HG03575 (cell line): ENCODE data around the gene ITGA2.
"Not testable (repeated sequence)": the region's sequence is repeated elsewhere in the genome, so short reads cannot be mapped to it uniquely, and the experiment has no call there.

Experiments used
- ATAC-seq: cut with Tn5 transposase; IDR thresholded peaks from one replicate; pipeline ENCODE4 v1.9.1; 2021; ENCODE audit not compliant: unreplicated experiment, insufficient number of reproducible peaks, low FRiP score; ENCODE audit errors: extremely low read depth

Gene ITGA2

DNA sequence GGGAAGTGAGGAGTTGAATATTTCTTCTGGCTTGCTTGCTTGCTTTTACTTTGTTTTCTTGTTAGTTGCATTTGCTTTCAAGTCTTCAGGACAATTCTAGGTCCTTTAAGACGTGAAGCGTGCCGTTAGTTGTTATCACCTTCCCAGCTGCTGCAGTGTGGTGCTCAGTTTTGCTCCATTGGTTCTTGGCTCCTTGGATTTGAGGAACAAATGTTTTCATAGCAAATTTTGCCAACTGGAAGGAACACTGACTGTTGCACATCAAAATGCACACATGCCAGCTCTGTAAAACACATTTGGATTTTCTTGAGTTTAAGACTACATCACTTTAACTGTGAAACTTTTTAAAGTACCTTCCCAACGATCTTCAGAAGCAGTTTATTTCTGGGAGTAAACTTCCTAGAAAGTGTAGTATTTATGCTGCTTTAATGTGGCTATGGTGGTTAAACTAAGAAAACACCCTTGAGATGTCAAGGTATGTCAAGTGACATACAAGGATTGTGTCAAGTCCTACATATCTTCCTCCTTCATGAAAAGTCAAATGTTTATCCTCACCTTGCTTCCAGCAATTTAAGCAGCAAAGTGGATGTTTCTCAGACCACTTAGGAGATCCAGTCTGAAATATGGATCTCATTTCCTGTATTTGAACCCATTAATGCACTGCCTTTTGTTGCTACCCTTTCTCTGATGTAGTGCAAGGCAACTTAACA lies 95.5 kb downstream of the ITGA2 start:
- no peak for ATAC-seq

DNA sequence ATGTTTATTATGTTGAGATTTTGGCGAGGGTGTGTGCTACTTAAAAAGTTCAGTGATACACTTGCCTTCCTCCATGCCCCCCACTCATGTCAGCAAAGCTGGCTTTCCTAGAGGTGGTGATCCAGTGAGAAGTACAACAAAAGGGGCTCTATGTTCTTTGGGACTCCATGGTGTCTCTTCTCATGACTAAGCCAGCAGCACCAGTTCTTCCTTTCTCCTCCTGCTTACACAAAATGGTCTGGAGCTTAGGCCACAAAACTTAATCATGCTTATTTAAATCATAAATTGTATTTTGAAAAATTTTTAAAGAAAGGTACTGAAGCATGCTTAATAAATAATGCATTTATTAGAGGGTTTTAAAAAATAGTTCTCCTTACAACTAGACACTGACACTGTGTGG lies 98.0 kb downstream of the ITGA2 start:
- ATAC-seq, result no peak

DNA sequence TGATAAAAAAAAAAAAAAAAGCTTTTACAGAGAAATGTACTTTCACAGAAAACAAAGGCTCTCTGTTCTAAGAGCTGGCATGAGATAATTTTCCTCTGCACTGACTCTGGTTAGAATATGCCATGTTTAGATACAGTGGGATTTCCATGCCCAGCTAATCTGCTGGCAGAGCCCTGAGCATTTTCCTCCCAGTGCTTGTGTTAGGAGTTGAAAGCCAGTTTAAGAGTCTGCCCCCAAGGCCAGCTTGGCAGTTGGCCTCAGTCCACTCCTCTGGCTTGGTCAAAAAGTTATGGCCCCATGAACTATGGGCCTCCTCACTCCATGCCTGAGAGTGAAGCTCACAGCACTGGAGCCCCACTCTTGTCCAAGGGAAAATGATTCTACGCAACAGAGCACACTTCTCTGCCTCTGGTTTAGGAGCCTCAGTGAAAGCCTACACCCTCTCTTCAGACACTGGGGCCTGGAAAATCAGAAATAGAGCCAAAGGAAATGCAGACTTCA lies 98.5 kb downstream of the ITGA2 start:
- ATAC-seq, result no peak

DNA sequence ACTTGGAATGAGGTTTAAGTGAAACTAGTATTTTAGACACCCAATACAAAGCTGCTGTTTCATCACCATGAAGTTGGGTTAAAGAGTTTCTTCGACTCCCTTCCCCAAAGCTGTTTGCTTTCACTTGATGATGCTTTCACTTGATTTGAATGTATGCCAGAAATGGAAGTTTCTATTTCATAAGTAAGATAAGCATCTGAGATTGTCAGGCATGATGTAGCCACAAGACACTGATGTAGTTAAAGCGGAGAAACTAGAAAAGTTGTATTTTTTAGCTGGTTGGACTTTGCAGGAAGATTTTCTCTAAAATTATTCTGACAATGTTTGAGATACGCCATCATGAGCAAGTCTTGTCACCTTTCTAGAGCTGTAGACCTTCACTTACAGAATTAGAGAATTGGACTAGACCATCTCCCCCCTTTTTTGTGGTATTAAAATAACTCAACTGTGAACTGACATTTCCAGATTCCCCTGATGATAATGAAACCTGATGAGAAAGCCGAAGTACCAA lies 100.4 kb downstream of the ITGA2 start:
- ATAC-seq, result peak; percentile 67

DNA sequence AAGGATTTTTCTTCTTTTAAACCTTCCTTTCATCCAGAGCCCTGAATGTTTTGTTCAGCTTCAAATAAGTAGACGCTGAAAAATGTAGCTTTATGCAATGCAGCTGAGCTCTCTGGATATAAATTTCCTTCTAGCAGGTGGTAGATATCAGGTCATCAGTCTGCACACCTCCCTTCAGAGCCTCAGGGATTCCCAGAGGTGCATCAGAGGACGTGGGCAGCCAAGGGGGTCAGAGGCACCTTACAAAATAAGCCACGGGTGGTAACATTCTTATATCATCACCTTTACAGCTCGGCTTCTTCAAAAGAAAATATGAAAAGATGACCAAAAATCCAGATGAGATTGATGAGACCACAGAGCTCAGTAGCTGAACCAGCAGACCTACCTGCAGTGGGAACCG lies 101.1 kb downstream of the ITGA2 start:
- ATAC-seq, result no peak

DNA sequence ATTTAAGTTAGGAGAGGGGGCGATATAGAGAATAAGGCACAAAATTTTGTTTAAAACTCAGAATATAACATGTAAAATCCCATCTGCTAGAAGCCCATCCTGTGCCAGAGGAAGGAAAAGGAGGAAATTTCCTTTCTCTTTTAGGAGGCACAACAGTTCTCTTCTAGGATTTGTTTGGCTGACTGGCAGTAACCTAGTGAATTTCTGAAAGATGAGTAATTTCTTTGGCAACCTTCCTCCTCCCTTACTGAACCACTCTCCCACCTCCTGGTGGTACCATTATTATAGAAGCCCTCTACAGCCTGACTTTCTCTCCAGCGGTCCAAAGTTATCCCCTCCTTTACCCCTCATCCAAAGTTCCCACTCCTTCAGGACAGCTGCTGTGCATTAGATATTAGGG lies 102.1 kb downstream of the ITGA2 start:
- ATAC-seq, result no peak

DNA sequence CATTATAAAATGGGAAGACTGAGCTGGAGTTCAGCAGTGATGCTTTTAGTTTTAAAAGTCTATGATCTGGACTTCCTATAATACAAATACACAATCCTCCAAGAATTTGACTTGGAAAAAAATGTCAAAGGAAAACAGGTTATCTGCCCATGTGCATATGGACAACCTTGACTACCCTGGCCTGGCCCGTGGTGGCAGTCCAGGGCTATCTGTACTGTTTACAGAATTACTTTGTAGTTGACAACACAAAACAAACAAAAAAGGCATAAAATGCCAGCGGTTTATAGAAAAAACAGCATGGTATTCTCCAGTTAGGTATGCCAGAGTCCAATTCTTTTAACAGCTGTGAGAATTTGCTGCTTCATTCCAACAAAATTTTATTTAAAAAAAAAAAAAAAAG lies 103.1 kb downstream of the ITGA2 start:
- ATAC-seq, result no peak

DNA sequence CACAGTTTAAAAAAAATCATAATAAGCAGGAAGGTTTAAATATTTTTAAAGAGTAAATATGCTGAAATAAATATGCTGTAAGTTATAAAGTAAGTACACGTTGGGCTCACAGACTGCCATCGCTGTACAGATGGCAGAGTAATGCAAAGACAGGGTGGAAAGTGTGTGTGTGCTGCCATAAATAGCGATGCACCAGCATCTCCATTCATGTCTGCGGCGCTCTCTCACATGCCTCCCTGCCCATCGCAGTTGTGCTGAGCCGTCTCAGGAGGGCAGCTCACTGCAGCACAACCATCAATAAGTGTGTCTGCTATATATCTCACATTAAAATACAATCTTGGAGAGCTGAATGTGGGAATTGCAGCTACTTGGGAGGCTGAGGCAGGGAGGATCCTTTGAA lies 106.1 kb downstream of the ITGA2 start:
- no peak for ATAC-seq

DNA sequence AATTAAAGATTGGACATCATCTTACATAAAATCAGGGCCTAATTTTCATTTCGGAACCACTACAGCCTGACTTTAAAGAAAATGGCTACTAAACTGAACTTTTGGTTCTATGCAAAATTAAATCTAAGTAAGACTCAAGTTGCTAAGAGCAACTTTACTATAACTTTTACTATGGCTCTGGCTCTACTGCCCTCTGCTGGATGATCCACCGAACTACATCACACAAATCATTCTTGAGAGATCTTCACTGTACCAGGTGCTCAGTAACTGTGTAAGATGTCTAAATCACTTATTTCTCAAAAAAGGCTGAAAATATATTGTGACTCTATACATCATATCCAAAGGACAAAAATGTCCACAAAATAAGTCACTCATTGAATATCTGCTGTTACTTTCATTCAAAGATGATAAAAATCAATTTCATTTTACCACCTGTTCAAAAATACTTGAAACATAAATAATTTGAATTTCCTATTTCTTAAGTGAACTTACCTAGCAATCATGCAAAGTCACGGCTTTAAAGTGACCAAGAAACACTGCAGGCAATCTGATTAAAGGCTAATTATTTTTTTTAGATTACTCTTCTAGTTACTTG lies 106.9 kb downstream of the ITGA2 start:
- ATAC-seq, result no peak

DNA sequence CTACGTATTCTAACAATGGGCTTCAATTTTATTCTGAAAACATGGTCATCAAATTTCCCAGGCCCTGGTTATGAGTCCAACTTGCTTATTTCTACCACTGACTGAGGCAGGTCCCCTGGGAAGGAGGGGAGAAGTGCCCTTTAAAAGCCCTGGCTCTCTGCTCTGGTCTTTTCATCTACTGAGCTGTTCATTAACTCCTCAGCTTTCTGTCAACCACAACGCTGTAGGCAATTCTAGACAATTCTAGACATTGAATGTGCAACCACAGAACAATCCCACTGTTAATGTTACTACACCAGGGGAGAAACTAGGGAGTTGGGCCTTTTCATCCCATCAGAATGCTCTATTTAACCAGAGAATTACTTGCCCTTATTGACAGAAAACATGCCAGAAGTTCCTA lies 110.4 kb downstream of the ITGA2 start:
- ATAC-seq, result no peak

DNA sequence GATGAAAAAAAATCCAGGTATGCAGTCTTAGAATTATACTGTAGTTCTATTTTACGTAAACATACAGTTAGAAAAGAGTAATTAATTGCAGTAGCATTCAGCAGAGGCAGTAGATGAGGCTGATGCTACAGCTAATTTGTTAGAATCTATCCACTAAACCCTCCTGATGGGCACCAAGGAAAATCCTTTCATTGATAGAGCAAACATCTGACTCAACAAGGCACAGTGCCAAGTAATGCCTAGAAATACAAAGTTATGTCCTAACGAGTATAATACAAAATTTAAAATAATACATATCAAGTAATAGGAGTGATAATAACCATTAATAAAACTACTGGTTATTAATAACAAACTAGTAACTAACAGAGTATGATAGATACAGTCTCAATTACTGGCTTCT lies 111.5 kb downstream of the ITGA2 start:
- no peak for ATAC-seq

DNA sequence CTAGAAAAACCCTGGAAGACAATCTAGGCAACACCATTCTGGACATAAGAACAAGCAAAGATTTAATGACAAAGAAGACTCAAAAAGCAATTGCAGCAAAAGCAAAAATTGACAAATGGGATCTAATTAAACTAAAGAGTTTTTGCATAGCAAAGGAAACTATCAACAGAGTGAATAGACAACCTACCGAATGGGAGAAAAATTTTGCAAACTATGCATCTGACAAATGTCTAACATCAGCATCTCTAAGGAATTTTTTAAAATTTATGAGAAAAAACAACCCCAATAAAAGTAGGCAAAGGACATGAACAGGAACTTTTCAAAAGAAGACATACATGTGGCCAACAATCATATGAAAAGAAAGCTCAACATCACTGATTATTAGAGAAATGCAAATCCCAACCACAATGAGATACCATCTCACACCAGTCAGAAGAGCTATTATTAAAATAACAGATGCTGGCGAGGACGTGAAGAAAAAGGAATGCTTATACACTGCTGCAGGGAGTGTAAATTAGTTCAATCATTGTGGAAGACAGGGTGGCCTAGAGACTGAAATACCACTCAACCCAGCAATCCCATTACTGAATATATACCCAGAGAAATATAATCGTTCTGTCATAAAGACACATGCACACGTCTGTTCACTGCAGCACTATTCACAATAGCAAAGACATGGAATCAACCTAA lies 116.6 kb downstream of the ITGA2 start:
- no peak for ATAC-seq

DNA sequence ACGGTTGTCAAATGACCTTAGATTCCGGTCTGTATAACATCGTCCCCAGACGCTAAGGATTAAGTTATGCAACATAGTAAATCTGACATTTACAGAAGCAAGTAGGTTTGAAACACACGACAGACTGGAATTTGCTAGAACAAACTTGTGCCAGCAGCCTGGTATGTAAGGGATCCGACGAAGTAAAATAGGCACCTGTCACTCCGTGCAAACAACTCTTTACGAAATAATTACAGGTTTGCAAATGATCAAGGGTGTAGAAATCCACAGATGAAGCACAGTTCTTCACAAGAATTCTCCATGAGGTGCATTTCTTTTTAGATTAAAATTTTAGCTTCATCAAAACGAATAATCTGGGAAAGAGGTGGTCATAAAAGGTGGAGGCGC lies 119.9 kb downstream of the ITGA2 start:
- peak; percentile 18 for ATAC-seq

DNA sequence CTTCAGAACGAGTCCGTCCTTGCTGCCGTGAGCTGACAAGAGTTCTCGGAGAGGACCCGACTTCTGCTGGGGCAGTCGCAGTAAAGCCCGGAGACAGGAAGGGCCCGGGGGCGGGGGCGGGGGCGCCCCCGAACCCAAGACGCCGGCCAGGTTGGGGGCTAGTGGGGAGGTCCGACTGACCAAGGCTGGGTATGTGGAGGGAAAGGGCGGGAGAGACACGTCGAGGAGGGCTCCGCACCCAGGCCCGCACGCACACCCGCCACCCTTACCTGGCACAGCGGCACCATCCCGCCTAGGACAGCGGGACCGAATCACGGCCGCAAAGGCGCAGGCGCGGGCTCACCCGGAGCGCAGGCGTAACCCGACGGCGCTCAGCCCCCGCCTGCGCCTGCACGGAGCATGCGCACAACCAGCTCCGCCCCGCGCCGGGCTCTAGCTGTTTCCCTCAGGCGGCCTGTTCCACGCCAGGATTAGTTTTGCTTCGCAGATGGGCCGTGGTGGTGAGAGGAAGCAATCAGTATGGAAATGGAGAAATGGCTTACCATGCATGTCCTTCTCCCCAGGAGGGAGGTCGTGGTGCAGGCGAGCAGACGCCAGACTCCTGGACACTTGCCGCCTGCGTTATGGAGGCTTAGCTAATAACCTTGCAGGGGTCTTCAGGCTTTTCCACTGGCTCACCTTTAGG lies 120.4 kb downstream of the ITGA2 start, which contains the start of gene MOCS2:
Gene MOCS2, minus strand, starts transcription at position 315 of the 685 bp plus-strand sequence. CDS start 2,583 bp downstream, outside the sequence.
- peak; percentile 56 for ATAC-seq

DNA sequence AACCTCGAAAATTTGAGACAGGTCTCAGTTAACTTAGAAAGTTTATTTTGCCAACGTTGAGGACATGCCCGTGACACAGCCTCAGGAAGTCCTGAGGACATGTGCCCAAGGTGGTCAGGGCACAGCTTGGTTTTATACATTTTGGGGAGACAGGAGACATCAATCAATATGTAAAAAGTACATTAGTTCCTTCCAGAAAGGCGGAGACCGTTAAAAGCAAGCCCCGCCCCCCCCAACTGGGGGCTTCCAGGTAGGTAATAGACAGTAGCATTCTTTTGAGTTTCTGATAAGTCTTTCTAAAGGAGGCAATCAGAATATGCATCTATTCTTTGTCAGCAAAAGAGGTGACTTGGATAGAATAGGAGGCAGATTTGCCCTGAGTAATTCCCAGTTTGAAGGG lies 121.0 kb downstream of the ITGA2 start:
- no peak for ATAC-seq

DNA sequence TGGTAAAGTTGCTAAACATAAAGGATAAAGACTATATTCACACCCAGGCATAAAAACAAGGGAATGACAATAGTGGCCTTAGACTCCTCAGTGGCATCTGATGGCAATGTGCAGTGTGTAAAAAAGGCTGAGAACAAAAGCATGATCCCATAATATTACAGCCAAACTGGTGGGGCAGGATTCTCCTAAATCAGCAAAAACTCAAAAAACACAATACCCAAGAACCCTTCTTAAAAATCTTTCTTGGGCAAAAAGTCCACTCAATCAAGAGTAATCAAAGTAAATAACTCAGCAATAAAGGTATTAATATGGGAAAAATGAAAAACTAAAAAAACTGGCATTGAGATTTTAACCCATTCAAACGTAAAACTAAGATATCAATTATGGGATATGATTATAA lies 122.0 kb downstream of the ITGA2 start:
- ATAC-seq, result no peak

DNA sequence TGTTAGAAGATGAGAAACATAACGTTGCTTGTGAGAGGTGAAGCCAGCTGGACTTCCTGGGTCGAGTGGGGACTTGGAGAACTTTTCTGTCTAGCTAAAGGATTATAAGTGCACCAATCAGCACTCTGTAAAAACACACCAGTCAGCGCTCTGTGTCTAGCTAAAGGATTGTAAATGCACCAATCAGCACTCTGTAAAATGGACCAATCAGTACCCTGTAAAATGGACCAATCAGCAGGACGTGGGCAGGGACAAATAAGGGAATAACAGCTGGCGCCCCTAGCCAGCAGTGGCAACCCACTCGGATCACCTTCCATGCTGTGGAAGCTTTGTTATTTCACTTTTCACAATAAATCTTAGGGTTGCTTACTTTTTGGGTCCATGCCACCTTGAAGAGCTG lies 123.2 kb downstream of the ITGA2 start:
- not testable (repeated sequence) for ATAC-seq

DNA sequence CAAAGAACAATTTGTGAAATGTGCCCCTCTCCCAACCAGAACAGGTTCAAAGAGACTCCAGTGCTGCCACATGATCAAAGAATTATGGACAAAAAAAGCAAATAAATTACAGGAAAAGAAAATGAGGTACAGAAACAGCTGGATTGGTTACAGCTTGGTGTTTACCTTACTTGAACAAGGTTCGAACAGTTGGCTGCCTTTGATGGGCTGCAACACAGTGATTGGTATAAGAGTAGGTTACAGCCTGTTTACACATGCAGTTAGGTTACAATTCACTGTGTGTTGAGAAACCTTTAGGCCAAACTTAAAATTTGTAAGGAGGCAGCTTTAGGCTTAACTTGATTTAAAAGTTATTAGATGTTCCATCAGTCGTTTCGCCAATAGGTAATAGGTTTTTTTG lies 123.8 kb downstream of the ITGA2 start:
- no peak for ATAC-seq

DNA sequence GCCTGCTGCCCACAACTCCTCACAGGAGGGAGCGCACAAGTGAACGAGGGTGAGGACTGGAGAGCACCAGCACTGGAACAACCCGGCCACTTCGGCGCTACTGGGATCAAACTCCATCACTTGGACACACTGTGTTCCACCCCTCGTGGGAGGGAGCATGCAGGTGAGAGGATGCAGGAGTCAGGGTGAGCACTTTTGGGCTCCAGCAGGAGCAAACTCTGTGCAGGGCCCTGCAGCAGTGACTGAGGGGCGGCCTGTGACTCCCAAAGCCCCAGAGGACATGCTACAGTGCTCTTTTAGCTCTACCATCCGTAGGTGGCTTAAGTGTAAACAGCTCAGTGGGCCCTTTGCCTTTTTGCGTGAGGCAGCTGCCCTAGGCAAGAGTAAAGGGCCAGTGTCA lies 124.8 kb downstream of the ITGA2 start:
- no peak for ATAC-seq
